OCI-LY3 (cell line): ENCODE data around the gene P3R3URF.

Experiments used
- H2AFZ ChIP-seq: fragments of 200-600, 300-600 bp; shearing (Covaris generic); 2 replicates; pipeline ENCODE4 v1.6.0; 2014; ENCODE audit warnings: antibody characterized with exemption, low read depth, low read length
- H3K27ac ChIP-seq: fragments of 200-600, 300-600 bp; sonication (generic); 2 replicates; pipeline ENCODE4 v1.5.1; 2014; ENCODE audit warnings: mild to moderate bottlenecking, low read length, moderate library complexity, mixed read lengths
- H3K27me3 ChIP-seq: fragments of 200-600, 300-600 bp; sonication (generic); 2 replicates; pipeline ENCODE4 v1.6.1; 2014; ENCODE audit warnings: low read depth, low read length, mixed read lengths
- H3K36me3 ChIP-seq: fragments of 200-600, 300-600 bp; sonication (generic); replicated peaks from 2 replicates; pipeline ENCODE3; 2014; ENCODE audit warnings: low read depth, low read length, mixed read lengths
- H3K4me1 ChIP-seq: fragments of 300-600, 200-600 bp; sonication (generic); 2 replicates; pipeline ENCODE4 v1.6.1; 2014; ENCODE audit warnings: low read length, mixed read lengths
- H3K4me2 ChIP-seq: fragments of 200-600, 300-600 bp; sonication (generic); 2 replicates; pipeline ENCODE4 v1.6.1; 2014; ENCODE audit warnings: low read length, mixed read lengths
- H3K4me3 ChIP-seq: fragments of 300-600, 200-600 bp; sonication (generic); 2 replicates; pipeline ENCODE4 v1.5.1; 2014; ENCODE audit warnings: antibody characterized with exemption, mild to moderate bottlenecking, low read length, moderate library complexity
- H3K79me2 ChIP-seq: fragments of 300-600, 200-600 bp; shearing (Covaris generic); 2 replicates; pipeline ENCODE4 v1.6.1; 2014; ENCODE audit warnings: mild to moderate bottlenecking, low read length, mixed read lengths
- H3K9ac ChIP-seq: fragments of 300-600, 200-600 bp; shearing (Covaris generic); 2 replicates; pipeline ENCODE4 v1.6.0; 2014; ENCODE audit warnings: mild to moderate bottlenecking, low read length, moderate library complexity
- H3K9me3 ChIP-seq: fragments of 200-600, 300-600 bp; shearing (Covaris generic); 2 replicates; pipeline ENCODE4 v1.6.1; 2014; ENCODE audit warnings: low read length, mixed read lengths; ENCODE audit not compliant: insufficient read depth
- H4K20me1 ChIP-seq: fragments of 200-600, 300-600 bp; sonication (generic); 2 replicates; pipeline ENCODE4 v1.6.1; 2016; ENCODE audit warnings: low read length, mixed read lengths; ENCODE audit not compliant: insufficient read depth
- EZH2phosphoT487 ChIP-seq: fragments of 200-600 bp; shearing (Covaris generic); IDR thresholded peaks from 2 replicates; pipeline ENCODE4 v1.6.1; 2018; ENCODE audit warnings: antibody characterized with exemption, mixed run types, low read depth
- TF ChIP-seq, protein P1 (sequence below): fragments of 200-600, 300-600 bp; sonication (generic); IDR thresholded peaks from 2 replicates; pipeline ENCODE4 v1.5.1; 2014; ENCODE audit warnings: antibody characterized with exemption, low read length, low read depth

Gene P3R3URF

DNA sequence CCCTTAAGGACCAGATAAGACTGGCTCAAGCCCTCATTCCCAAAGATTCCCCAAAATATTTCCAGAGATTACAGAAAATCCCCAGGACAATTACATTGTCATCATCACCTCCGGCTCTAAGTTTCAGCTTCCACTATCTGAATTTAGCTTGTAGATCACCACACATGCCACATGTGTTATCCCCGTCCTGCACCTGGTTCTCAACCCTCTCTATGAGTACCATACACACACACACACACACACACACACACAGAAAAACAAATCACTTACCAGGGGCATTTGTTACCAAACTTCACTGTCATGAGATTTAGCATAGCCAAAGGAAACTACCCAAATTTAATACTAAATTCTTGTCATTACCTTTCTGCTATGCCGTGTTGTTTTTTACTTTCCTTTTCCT is 16.8 kb downstream of the P3R3URF start:
- no peaks in the 10 kb centered on the region for H3K36me3 ChIP-seq
- no peak overlapping the region for H2AFZ ChIP-seq
- H4K20me1 ChIP-seq: no peaks in the 10 kb centered on the region
- H3K27ac ChIP-seq: no peak overlapping the region
- 0 out of 2 replicates have a peak, but pooled peaks cover 6% of the 10 kb centered on the region for H3K27me3 ChIP-seq
- H3K4me3 ChIP-seq: no peak overlapping the region
- H3K9ac ChIP-seq: no peak overlapping the region
- H3K9me3 ChIP-seq: no peaks in the 10 kb centered on the region
- no peaks in the 10 kb centered on the region; the same call in 1 of the 2 replicates for H3K4me1 ChIP-seq
- H3K79me2 ChIP-seq: no peaks in the 10 kb centered on the region
- H3K4me2 ChIP-seq: no peak overlapping the region
- TF ChIP-seq EZH2phosphoT487: no peak
- TF ChIP-seq, protein P1, sequence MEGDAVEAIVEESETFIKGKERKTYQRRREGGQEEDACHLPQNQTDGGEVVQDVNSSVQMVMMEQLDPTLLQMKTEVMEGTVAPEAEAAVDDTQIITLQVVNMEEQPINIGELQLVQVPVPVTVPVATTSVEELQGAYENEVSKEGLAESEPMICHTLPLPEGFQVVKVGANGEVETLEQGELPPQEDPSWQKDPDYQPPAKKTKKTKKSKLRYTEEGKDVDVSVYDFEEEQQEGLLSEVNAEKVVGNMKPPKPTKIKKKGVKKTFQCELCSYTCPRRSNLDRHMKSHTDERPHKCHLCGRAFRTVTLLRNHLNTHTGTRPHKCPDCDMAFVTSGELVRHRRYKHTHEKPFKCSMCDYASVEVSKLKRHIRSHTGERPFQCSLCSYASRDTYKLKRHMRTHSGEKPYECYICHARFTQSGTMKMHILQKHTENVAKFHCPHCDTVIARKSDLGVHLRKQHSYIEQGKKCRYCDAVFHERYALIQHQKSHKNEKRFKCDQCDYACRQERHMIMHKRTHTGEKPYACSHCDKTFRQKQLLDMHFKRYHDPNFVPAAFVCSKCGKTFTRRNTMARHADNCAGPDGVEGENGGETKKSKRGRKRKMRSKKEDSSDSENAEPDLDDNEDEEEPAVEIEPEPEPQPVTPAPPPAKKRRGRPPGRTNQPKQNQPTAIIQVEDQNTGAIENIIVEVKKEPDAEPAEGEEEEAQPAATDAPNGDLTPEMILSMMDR: no peak

DNA sequence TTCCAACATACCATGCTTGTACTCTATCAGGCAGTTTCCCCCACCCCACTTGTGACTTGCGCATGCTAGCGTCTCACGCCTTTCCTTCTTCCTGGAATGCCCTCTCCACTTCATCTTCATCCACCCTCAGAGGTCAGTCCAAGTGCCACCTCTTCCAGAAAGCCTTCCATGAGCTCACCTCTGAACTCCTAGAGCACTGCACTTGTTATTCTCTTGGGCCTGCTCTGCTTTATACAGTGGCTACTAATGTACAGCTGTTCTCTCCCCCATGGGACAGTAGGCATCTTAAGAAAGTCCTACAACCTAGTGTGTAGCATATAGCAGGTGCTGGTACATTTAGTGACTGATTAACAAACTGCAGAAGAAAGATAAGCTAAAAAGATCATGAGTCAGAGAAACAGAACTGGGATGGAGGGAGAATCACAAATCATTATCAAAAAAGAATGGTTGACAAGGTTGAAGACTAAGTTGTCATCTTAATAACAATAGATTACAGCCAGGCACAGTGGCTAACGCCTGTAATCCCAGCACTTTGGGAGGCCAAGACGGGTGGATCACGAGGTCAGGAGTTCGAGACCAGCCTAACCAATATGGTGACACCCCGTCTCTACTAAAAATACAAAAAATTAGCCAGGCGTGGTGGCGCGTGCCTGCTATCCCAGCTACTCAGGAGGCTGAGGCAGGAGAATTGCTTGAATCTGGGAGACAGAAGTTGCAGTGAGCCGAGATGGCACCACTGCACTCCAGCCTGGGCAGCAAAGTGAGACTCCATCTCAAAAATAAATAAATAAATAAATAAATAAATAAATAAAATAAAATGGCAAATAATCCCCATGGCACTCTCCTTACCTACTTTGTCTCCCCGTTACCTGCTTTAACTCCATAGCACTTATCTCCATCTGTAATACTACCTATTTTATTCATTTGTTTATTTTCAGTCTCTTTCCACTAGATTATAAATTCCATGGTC is 17.7 kb downstream of the P3R3URF start:
- H3K9me3 ChIP-seq: no peaks in the 10 kb centered on the region

DNA sequence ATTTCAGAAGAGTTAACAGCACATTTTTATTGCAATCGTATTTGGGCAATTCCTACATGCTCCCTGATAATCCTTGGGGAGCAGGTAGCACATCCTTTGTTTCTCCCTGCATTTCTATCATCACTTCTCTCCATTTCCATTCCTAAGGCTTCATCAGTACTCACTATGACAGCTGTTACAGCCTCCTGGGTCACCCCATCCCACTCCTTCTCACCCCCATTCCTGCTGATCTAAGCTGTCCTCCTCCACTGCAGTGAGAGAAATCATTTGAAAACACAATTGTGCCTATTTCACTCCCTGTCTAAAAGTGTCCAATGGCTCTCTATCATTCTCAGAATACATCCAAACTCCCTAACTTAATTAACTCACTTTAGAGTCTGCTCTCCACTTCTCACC is 18.4 kb downstream of the P3R3URF start:
- Histone ChIP-seq H3K4me2 (no peak overlapping the region), H3K79me2 (no peaks in the 10 kb centered on the region), H3K36me3 (no peaks in the 10 kb centered on the region), H3K9me3 (no peaks in the 10 kb centered on the region), H3K4me3 (no peak overlapping the region), H2AFZ (no peak overlapping the region), H3K27ac (no peak overlapping the region), H3K4me1 (no peaks in the 10 kb centered on the region; the same call in 1 of the 2 replicates), H3K9ac (no peak overlapping the region), H4K20me1 (no peaks in the 10 kb centered on the region), H3K27me3 (no peaks in the 10 kb centered on the region)
- TF ChIP-seq, protein P1: no peak
- no peak for TF ChIP-seq EZH2phosphoT487

More for the DNA sequence above, 17.7 kb downstream of the P3R3URF start:
- no peak overlapping the region for H3K4me3 ChIP-seq
- H3K27ac ChIP-seq: no peak overlapping the region
- no peaks in the 10 kb centered on the region for H3K36me3 ChIP-seq
- H4K20me1 ChIP-seq: no peaks in the 10 kb centered on the region
- no peak overlapping the region for H3K9ac ChIP-seq
- no peak overlapping the region for H2AFZ ChIP-seq
- H3K4me2 ChIP-seq: no peak overlapping the region
- TF ChIP-seq, protein P1: no peak
- no peak for TF ChIP-seq EZH2phosphoT487
- H3K4me1 ChIP-seq: no peaks in the 10 kb centered on the region; the same call in 1 of the 2 replicates
- H3K79me2 ChIP-seq: no peaks in the 10 kb centered on the region
- 0 out of 2 replicates have a peak, but pooled peaks cover 4% of the 10 kb centered on the region for H3K27me3 ChIP-seq

- no peaks in the 10 kb centered on the region for H3K9me3 ChIP-seq
- no peak overlapping the region for H3K4me2 ChIP-seq
- no peaks in the 10 kb centered on the region for H3K79me2 ChIP-seq
- no peak overlapping the region for H3K27ac ChIP-seq
- no peaks in the 10 kb centered on the region for H3K36me3 ChIP-seq
- H3K9ac ChIP-seq: no peak overlapping the region
- H4K20me1 ChIP-seq: no peaks in the 10 kb centered on the region
- TF ChIP-seq EZH2phosphoT487: no peak
- TF ChIP-seq, protein P1: no peak
- H3K4me1 ChIP-seq: no peaks in the 10 kb centered on the region; the same call in 1 of the 2 replicates
- no peak overlapping the region for H2AFZ ChIP-seq
- H3K4me3 ChIP-seq: no peak overlapping the region
- no peaks in the 10 kb centered on the region for H3K27me3 ChIP-seq
Observed at GRCh38 chr1:46153732-46154131, 22.6 kb downstream of the P3R3URF start.
